HG02981 (cell line): Measurements from ENCODE around the gene SLC23A1.

Source experiments
- ATAC-seq: cut with Tn5 transposase; IDR thresholded peaks from one replicate; pipeline ENCODE4 v1.9.1; 2021; ENCODE audit warnings: mild to moderate bottlenecking, moderate library complexity; ENCODE audit not compliant: unreplicated experiment

Gene SLC23A1

DNA sequence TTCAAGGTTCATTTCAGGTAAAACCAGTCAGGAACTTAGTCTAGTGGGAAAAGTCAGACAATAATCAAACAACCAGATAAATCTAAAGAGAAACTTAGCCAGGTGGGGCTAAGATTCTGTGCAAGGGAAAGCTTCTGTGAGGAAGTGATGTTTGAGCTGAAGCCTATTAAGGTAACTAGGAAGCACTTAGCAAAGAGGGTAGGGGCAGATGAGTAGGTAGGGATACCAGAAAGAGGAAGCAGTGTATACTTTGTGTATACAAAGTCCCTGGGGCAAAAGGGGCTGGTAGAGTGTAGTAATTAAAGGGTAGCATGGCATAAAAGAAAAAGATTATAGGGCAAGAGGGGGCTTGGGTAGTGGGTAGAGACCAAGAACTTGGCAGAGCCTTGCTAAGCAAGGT, 24.4 kb upstream of the SLC23A1 start:
- no peak for ATAC-seq

- ATAC-seq: no peak
Observed at GRCh38 chr5:139406963-139407362, 23.9 kb upstream of the SLC23A1 start.

GRCh38 chr5:139404484-139404840, 21.4 kb upstream of the SLC23A1 start:
- no peak for ATAC-seq

GRCh38 chr5:139403787-139404483, 20.8 kb upstream of the SLC23A1 start, which contains the start of gene SPATA24:
Gene SPATA24, minus strand, starts transcription at chr5:139404089. Its CDS starts 29 bp downstream, at chr5:139404060.
- peak; percentile 87 for ATAC-seq

GRCh38 chr5:139403418-139403786, 20.3 kb upstream of the SLC23A1 start:
- ATAC-seq: no peak

DNA sequence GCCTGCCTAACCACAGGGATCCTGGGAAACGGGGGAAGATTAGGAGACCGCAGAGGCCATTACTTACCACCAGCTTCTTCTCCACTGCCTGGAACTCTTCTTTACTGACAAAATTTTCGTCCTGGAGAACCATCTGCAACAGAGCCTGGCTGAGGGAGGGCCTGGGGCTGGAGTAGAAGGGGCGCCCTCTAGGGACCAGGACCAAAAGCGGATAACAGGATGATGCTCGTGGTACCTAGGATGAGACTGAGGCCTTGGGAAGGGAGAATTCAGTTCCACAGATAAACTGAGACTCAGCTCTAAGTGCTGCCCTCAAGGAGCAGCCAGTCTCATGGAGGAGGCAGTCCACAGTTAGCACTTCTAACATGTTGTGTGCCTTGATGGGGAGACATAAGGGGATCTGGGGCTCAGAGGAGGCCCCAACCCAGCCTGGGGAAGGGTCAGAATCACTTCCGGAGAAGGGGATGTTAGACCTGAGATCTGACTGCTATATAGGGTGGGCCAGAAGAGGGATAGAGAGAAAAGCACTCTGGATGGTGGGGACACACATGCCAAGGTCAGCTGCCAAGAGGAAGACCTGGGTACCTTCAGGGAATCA, 19.6 kb upstream of the SLC23A1 start:
- no peak for ATAC-seq

DNA sequence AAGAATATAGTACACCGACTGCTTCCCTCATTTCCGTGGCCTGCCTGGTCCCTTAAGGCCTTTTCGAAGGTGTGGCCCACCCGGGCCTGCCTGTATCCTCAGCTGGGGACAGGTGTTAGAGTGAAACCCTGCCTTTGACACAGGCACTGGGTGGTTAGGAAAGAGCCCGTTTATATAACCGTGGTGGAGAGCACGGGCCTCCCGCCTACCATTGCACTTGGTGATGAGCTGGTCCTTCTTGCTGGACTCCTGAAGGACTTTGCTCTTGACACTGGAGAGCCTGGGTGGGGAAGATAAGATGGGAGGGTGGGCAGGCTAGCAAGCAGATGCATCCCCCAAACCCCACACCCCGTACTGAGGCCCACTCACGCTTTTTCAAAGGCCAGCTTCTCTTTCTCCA, 18.4 kb upstream of the SLC23A1 start:
- no peak for ATAC-seq

DNA sequence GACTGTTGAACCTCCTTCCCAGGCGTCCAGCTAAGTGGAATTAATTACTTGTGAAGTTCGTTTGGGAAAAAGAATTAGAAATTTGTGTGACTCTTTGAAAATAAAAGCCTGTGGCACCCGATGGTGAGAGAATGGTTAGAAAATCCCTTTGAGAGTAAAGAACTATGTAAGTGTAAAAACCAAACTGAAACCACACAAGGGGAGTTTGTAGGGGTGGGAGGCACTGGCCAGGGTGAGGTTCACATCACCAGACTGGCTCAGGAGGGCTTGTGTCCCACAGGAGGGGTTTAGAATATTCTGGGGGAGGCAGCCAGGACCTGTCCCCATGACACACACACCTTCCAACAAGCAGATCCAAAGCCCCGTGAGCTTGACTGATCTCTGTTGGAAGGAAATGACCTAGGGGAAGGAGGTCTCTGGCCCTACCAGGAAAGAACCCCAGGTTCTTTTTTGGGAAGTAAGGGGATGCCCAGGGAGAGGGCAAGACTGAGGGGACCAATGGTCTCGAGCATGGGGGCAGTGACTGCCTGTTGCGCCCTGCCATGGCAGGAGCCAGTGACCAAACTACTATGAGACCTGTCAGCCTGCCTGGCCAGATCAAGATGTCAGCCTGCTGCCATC, 16.5 kb upstream of the SLC23A1 start:
- ATAC-seq: no peak

DNA sequence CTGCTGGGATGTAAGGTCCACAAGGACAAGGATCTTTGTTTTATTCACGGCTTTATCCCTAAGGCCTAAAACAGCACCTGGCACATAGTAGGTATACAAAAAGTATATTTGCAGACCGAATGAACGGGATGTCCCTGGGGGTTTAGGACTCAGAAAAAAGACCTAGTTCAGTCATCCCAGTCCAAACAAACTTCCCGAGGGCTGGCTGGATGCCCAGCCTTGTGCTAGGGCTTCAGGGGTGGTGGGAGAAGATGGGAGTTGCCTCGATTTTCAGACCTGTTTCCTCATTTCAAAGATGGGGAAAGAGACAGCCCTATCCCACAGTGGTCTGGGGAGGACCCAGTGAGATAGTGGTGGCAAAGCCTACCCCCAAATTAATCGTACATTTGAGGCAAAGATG, 14.8 kb upstream of the SLC23A1 start:
- no peak for ATAC-seq

DNA sequence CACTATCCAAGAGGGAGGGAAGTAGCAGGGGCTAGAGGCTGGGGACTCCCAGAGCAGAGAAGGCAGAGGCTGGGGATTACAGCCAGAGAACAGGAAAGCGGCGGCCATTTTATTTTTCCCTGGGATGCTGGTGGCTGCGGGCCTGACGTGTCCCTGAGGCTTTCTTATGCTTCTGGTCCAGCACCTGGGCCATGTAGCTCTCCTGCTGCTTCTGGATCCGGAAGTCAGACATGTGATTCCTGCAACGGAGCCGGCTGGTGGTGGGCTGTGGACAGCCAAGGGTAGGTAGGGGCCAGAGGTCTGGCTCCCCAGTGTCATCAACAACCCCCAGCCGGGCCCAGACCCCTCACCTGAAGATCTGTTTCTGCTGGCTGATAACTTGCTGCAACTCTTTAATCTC, 13.6 kb upstream of the SLC23A1 start:
- ATAC-seq: no peak

- no peak for ATAC-seq
Observed at GRCh38 chr5:139395844-139396640, 12.9 kb upstream of the SLC23A1 start.

- ATAC-seq: no peak
Observed at GRCh38 chr5:139394654-139395566, 11.8 kb upstream of the SLC23A1 start, which contains the start of gene PROB1. Gene PROB1, minus strand, starts transcription at chr5:139395104. Its CDS starts 23 bp downstream, at chr5:139395081.

DNA sequence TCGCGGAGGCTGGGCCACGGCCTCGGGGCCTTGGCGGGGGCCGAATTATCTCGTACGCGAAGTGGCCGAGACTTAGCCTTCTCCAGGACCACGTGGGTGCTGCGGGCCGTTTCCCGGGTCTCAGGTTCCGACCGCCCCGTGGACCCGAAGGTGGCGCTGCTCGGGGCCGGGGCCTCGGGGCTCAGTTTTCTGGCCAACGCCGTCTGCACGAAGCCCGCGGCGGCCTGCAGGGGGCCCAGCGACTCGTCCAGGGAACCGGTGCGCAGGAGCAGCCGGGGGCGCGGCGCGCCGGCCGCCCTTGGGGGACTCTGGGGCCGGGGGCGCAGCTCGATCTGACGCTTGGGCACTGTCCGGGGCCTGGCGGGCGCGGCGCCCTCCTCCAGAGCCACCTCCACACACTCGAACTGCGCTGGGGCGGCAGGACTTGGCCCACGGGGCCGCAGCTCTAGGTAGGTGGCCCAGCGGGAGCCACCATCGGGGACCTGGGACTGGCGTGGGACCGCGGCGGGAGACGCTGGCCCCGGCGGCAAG, 11.1 kb upstream of the SLC23A1 start:
- peak; percentile 19 for ATAC-seq

DNA sequence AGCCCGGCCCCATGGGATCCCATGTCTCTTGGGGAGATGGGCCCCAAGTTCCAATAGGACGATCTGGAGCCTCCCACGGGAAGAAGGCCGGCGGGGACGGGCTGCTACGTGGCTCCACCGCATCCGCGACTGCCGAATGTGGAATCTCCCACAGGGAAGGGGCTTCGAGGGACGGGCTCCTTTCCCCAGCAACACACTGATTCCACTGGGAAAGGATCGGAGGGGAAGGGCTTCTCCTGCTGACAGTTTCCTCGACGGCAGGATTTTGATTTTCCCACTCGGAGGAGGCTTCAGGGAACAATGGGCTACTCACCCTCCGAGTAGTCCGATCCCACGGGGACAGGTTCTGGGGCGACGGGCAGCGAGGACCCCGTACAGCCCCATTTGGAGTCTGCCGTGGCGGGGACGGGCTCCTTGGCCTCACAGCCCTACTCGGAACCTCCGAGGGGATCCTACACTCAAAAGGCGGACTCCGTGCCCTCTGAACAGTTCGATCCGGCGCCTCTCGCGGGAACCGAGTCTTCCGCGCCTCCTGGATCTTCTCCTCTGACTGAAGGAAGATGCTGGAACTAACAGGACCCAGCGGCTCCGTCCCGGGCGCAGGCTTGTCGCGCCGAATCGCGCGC, 10.5 kb upstream of the SLC23A1 start:
- ATAC-seq: no peak

GRCh38 chr5:139392678-139393496, 9.8 kb upstream of the SLC23A1 start:
- peak; percentile 38 for ATAC-seq

GRCh38 chr5:139392324-139392677, 9.2 kb upstream of the SLC23A1 start:
- ATAC-seq: no peak

DNA sequence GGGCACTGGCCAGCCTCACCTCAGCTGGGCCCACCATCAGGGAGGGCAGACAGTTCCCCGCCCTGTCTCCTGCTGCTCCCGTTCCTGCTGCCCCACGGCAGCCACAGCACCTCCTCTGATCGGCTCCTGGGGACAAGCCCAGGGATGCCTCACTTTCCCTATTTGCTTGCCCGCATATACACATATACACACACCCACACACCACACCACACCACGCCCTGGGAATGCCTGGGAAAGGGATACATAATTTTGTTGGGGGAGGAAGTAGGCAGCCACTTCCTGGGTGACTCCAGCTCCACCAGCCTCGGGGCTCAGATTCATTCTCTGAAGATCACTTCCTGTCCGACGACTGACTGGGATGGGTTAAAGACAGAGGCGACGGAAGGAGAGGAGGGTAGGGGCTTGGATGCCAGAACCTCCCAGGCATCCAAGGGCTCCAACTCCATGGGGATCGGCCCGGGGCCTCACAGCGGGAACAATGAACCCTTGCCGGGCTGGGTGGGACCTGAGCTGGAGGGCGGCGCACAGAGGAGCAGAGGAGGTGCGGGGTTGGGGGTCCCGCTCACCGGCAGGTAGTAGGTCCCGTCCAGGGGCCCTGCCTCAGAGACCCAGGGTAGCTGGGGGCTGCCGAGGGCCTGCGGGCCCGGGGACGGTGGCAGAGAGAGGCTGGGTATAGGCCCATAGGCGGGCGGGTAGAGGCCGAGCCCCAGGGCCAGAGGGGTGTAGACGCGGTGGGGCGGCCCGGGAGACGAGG, 8.7 kb upstream of the SLC23A1 start:
- ATAC-seq: no peak
